ENCODE results near the gene DCLRE1B.

DNA sequence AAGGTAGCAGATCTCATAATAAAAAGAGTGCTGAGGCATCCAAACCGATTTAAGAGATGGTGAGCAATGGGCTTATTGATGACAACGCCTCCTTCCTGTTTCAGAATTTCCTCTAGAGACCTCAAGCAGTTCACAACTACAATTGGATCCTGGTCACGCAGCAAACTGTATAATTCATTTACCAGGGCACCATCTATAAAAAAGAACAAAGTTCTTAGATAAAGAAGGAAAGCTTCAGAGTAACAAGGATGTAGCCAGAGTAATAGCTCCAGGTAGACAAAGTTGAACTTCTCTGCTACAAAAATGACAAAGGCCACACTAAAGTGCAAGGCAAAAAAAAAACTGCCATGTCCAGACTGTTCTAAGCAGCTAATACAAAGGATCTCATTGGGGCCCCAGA is 3.9 kb upstream of the DCLRE1B start:
- TF ChIP-seq, protein P1, sequence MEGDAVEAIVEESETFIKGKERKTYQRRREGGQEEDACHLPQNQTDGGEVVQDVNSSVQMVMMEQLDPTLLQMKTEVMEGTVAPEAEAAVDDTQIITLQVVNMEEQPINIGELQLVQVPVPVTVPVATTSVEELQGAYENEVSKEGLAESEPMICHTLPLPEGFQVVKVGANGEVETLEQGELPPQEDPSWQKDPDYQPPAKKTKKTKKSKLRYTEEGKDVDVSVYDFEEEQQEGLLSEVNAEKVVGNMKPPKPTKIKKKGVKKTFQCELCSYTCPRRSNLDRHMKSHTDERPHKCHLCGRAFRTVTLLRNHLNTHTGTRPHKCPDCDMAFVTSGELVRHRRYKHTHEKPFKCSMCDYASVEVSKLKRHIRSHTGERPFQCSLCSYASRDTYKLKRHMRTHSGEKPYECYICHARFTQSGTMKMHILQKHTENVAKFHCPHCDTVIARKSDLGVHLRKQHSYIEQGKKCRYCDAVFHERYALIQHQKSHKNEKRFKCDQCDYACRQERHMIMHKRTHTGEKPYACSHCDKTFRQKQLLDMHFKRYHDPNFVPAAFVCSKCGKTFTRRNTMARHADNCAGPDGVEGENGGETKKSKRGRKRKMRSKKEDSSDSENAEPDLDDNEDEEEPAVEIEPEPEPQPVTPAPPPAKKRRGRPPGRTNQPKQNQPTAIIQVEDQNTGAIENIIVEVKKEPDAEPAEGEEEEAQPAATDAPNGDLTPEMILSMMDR (IDR thresholded peaks at IDR 0.05), result no peak
- no peak for TF ChIP-seq EZH2 (IDR thresholded peaks at IDR 0.05; ENCODE audit: borderline replicate concordance, insufficient read depth, low read depth, low read length, poor library complexity, severe bottlenecking)

All from B cell (primary cell).